CD4-positive, alpha-beta T cell (primary cell): ENCODE results near the gene C1QA. TPM values are rescaled to one million over a fixed set of nuclear protein-coding genes. Genes with fewer than 3 reads are reported as not detected.

Experiments
- ATAC-seq: fragments of 200-7000 bp; cut with Tn5 transposase; one replicate; pipeline ENCODE4 v1.10.0; 2022; ENCODE audit warnings: mild to moderate bottlenecking; ENCODE audit not compliant: poor library complexity
- CTCF ChIA-PET: fragments of 350-600 bp; sonication (Branson Sonifier 250); formaldehyde crosslinking; loops from one replicate; lab custom pipeline; 2021; ENCODE audit warnings: antibody characterized with exemption, inconsistent platforms; lab: Charles Lee
- POLR2A ChIA-PET: fragments of 350-600 bp; sonication (Branson Sonifier 250); formaldehyde crosslinking; loops from one replicate; lab custom pipeline; 2021; ENCODE audit warnings: antibody characterized with exemption, inconsistent platforms; lab: Charles Lee
- DNase-seq, 14 experiments: peaks; one replicate each; pipeline ENCODE4 v3.0.0-alpha.2; 2013 to 2020; ENCODE audit warnings: mixed read lengths in 2 of 14
- H3K27ac ChIP-seq, 2 donors: one replicate each; pipeline versions ENCODE4 v1.5.1 to v1.7.0; 2013; ENCODE audit warnings: low read length in 2 of 2, low read depth in 1 of 2, mild to moderate bottlenecking in 1 of 2
- H3K27me3 ChIP-seq, 2 experiments: 1 replicate in 1 of 2; 2 replicates in 1 of 2; pipeline versions ENCODE4 v1.6.1 to v1.7.0; 2013; ENCODE audit warnings: low read length in 2 of 2, control low read depth in 1 of 2, mild to moderate bottlenecking in 1 of 2, moderate library complexity in 1 of 2; ENCODE audit not compliant: insufficient read depth in 2 of 2, control insufficient read depth in 1 of 2
- H3K36me3 ChIP-seq: one replicate; pipeline ENCODE4 v1.6.1; 2013; ENCODE audit warnings: low read length, control low read depth; ENCODE audit not compliant: insufficient read depth
- H3K4me1 ChIP-seq: one replicate; pipeline ENCODE4 v1.6.1; 2013; ENCODE audit warnings: low read length, control low read depth; ENCODE audit not compliant: insufficient read depth
- H3K4me3 ChIP-seq: one replicate; pipeline ENCODE4 v1.5.1; 2013; ENCODE audit warnings: mild to moderate bottlenecking, low read length, moderate library complexity
- H3K9me3 ChIP-seq, 2 experiments: 1 replicate in 1 of 2; 2 replicates in 1 of 2; pipeline versions ENCODE4 v1.6.1 to v1.7.0; 2013; ENCODE audit warnings: low read length in 2 of 2, mild to moderate bottlenecking in 2 of 2, control low read depth in 1 of 2, moderate library complexity in 1 of 2; ENCODE audit not compliant: control insufficient read depth in 1 of 2, insufficient read depth in 1 of 2
- H3K27ac Mint-ChIP-seq: one replicate; pipeline ENCODE4 v1.8.0; 2020; ENCODE audit warnings: mixed read lengths
- H3K27me3 Mint-ChIP-seq: one replicate; pipeline ENCODE4 v1.8.0; 2021; ENCODE audit warnings: mixed read lengths
- H3K36me3 Mint-ChIP-seq: one replicate; pipeline ENCODE4 v1.8.0; 2021; ENCODE audit warnings: low read depth, mixed read lengths
- H3K4me1 Mint-ChIP-seq: one replicate; pipeline ENCODE4 v1.8.0; 2021; ENCODE audit warnings: low read depth, mixed read lengths
- H3K4me3 Mint-ChIP-seq: one replicate; pipeline ENCODE4 v1.8.0; 2020; ENCODE audit warnings: mild to moderate bottlenecking, mixed read lengths
- H3K9me3 Mint-ChIP-seq: one replicate; pipeline ENCODE4 v1.8.0; 2020; ENCODE audit warnings: mixed read lengths
- intact Hi-C, 2 experiments: fragments of 100-400 bp; cut with DNase I in 1 of 2; cut with micrococcal nuclease in 1 of 2; formaldehyde crosslinking; loops; one replicate each; pipeline versions ENCODE4 v1.15.1 to v1.9.0; 2023 to 2025; cut with DNase I, micrococcal nuclease
- total RNA-seq, 174 experiments: library from RNA in 2 of 174; stranded (reverse) in 2 of 174; gene quantifications; one replicate each; pipeline ENCODE4 v1.2.3 and lab custom pipeline; 2021 to 2026
- TF ChIP-seq, protein P1 (sequence below): fragments of 200-600 bp; IDR thresholded peaks from one replicate; pipeline ENCODE4 v1.8.0; 2022; ENCODE audit warnings: antibody characterized with exemption, mild to moderate bottlenecking

C1QA gene
- total RNA-seq, 2 experiments from 2014 or later = not detected

DNA sequence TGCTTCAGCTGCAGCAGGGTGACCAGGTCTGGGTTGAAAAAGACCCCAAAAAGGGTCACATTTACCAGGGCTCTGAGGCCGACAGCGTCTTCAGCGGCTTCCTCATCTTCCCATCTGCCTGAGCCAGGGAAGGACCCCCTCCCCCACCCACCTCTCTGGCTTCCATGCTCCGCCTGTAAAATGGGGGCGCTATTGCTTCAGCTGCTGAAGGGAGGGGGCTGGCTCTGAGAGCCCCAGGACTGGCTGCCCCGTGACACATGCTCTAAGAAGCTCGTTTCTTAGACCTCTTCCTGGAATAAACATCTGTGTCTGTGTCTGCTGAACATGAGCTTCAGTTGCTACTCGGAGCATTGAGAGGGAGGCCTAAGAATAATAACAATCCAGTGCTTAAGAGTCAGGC lies 2.9 kb downstream of the C1QA start:
- intact Hi-C loops = no loop called here
- no peaks in the 10 kb centered on the region for H3K4me1 Mint-ChIP-seq
- ChIA-PET CTCF (no interaction called here), POLR2A (no interaction called here)
- Histone ChIP-seq H3K9me3 (peaks cover 0 to 16% of the 10 kb centered on the region in 2 experiments), H3K27me3 (peaks cover 13 to 14% of the 10 kb centered on the region in 2 experiments), H3K36me3 (no peaks in the 10 kb centered on the region), H3K4me1 (peaks cover 8% of the 10 kb centered on the region), H3K27ac (no peak overlapping the region), H3K4me3 (no peak overlapping the region)
- peaks cover 29% of the 10 kb centered on the region for H3K27me3 Mint-ChIP-seq
- TF ChIP-seq, protein P1, sequence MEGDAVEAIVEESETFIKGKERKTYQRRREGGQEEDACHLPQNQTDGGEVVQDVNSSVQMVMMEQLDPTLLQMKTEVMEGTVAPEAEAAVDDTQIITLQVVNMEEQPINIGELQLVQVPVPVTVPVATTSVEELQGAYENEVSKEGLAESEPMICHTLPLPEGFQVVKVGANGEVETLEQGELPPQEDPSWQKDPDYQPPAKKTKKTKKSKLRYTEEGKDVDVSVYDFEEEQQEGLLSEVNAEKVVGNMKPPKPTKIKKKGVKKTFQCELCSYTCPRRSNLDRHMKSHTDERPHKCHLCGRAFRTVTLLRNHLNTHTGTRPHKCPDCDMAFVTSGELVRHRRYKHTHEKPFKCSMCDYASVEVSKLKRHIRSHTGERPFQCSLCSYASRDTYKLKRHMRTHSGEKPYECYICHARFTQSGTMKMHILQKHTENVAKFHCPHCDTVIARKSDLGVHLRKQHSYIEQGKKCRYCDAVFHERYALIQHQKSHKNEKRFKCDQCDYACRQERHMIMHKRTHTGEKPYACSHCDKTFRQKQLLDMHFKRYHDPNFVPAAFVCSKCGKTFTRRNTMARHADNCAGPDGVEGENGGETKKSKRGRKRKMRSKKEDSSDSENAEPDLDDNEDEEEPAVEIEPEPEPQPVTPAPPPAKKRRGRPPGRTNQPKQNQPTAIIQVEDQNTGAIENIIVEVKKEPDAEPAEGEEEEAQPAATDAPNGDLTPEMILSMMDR = no peak
- DNase-seq (no peak), ATAC-seq (no peak)
- H3K27ac Mint-ChIP-seq = no peak overlapping the region
- H3K36me3 Mint-ChIP-seq = no peaks in the 10 kb centered on the region
- H3K4me3 Mint-ChIP-seq = no peak overlapping the region
- H3K9me3 Mint-ChIP-seq = no peaks in the 10 kb centered on the region

DNA sequence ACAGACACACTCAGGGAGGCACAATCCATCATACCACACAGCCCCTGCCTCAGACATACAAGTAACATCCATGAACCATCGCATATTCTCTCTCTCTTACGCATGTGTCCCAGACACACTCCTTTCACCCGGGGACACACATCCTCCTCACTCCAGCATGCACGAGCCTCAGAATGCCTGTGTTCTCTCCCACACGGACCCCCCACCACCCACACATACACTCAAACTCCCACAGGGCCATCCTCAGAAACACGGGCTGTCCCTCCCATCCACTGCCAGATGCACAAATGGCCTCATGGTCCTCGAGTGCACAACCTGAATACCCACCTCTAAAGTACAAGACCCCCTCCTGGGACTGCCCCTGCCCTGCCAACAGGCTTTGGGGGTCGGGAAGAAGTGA lies 4.8 kb downstream of the C1QA start:
- DNase-seq (no peak), ATAC-seq (no peak)
- no peak overlapping the region for H3K27ac Mint-ChIP-seq
- H3K9me3 ChIP-seq = peaks cover 0 to 4% of the 10 kb centered on the region in 2 experiments
- H3K4me3 ChIP-seq = no peak overlapping the region
- H3K27ac ChIP-seq = no peak overlapping the region
- no peaks in the 10 kb centered on the region for H3K36me3 Mint-ChIP-seq
- no peaks in the 10 kb centered on the region for H3K9me3 Mint-ChIP-seq
- peaks cover 35% of the 10 kb centered on the region for H3K27me3 Mint-ChIP-seq
- intact Hi-C loops = no loop called here
- H3K36me3 ChIP-seq = no peaks in the 10 kb centered on the region
- POLR2A ChIA-PET = no interaction called here
- CTCF ChIA-PET = interaction anchor here (0.8 kb wide), 1 partner anchor 221 kb away, joined by 7 read pairs; no protein-coding TSS in a partner anchor
- no peak overlapping the region for H3K4me3 Mint-ChIP-seq
- peaks cover 12 to 13% of the 10 kb centered on the region in 2 experiments for H3K27me3 ChIP-seq
- H3K4me1 Mint-ChIP-seq = no peaks in the 10 kb centered on the region
- H3K4me1 ChIP-seq = peaks cover 8% of the 10 kb centered on the region
- TF ChIP-seq, protein P1 = no peak

DNA sequence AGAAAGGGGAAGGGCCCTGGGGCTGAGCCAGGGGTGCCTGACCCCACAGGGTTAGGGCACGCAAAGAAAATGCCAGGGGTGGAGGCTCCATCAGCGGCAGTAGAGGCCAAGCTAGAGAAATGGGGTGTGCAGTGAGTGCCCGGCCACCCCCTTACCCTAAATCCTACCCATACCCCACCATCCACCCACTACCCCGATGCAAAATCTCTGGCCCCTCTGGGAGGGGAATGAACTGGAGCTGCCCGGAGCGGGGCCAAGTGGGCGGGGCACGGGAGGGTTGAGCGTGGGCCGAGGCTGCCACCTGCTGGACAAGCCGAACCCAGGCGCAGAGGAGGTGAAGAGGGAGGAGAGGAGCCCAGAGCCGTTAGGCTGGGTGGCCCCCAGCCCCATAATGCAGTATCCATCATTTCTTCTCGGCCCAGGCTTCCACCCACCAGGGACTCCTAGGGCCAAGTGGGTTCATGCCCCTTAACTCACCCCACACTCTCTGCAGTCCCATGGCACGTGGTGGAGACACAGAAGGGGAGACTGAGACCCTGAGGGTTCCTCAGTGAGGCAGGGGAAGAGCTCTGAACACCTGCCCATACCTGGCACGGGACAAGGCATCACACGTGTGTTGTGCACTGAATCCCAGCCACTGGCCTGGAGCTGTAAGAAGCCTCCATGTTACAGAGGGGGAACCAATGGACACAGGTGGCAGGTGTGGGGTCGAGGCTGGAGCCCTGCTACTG lies 5.6 kb downstream of the C1QA start:
- POLR2A ChIA-PET = no interaction called here
- TF ChIP-seq, protein P1 = peak; percentile 74
- H3K4me1 Mint-ChIP-seq = no peaks in the 10 kb centered on the region
- ATAC-seq (peak; percentile 81), DNase-seq (peak; percentile 41 to 77 (median 60))
- H3K27me3 ChIP-seq = peaks cover 12 to 20% of the 10 kb centered on the region in 2 experiments
- H3K27ac ChIP-seq = no peak overlapping the region
- peaks cover 30% of the 10 kb centered on the region for H3K27me3 Mint-ChIP-seq
- peaks cover 8% of the 10 kb centered on the region for H3K4me1 ChIP-seq
- H3K9me3 Mint-ChIP-seq = no peaks in the 10 kb centered on the region
- H3K36me3 ChIP-seq = no peaks in the 10 kb centered on the region
- peaks cover 0 to 4% of the 10 kb centered on the region in 2 experiments for H3K9me3 ChIP-seq
- H3K36me3 Mint-ChIP-seq = no peaks in the 10 kb centered on the region
- intact Hi-C loops = loop anchor here (1.0 to 2.0 kb wide), 4 partner anchors 222 to 537 kb away; no protein-coding TSS in a partner anchor
- CTCF ChIA-PET = interaction anchor here (0.8 kb wide), 1 partner anchor 222 kb away, joined by 7 read pairs; no protein-coding TSS in a partner anchor
- no peak overlapping the region for H3K4me3 Mint-ChIP-seq
- no peak overlapping the region for H3K27ac Mint-ChIP-seq
- no peak overlapping the region for H3K4me3 ChIP-seq
